Natural killer cell (primary cell): ENCODE data around the gene PAFAH1B1. TPM values are rescaled to one million over a fixed set of nuclear protein-coding genes. Genes with fewer than 3 reads are reported as not detected.
A peak's percentile ranks its signal among the peaks of the same experiment; 100 is the strongest.

ENCODE experiments used
- ATAC-seq, 3 donors: fragments of 150-1000 bp in 2 of 3; fragments of 200-7000 bp in 1 of 3; cut with Tn5 transposase; 1 replicate in 1 of 3; 2 replicates in 2 of 3; pipeline ENCODE4 v1.10.0; 2021; ENCODE audit warnings: mild to moderate bottlenecking in 2 of 3, moderate library complexity in 2 of 3
- DNase-seq, 2 donors: peaks; one replicate each; pipeline versions ENCODE4 v3.0.0 to v3.0.0-alpha.2; 2013 to 2021; ENCODE audit warnings: mixed read lengths in 1 of 2
- H3K27ac ChIP-seq: one replicate; pipeline ENCODE4 v1.5.1; 2013; ENCODE audit warnings: mild to moderate bottlenecking, low read length
- H3K27me3 ChIP-seq: one replicate; pipeline ENCODE4 v1.6.1; 2013; ENCODE audit warnings: low read length; ENCODE audit not compliant: control insufficient read depth, insufficient read depth
- H3K36me3 ChIP-seq: one replicate; pipeline ENCODE4 v1.6.1; 2013; ENCODE audit warnings: low read length; ENCODE audit not compliant: control insufficient read depth, insufficient read depth
- H3K4me1 ChIP-seq: one replicate; pipeline ENCODE4 v1.6.1; 2013; ENCODE audit warnings: low read length; ENCODE audit not compliant: control insufficient read depth, insufficient read depth
- H3K4me3 ChIP-seq: one replicate; pipeline ENCODE4 v1.5.1; 2013; ENCODE audit warnings: low read length
- H3K9me3 ChIP-seq: one replicate; pipeline ENCODE4 v1.6.1; 2013; ENCODE audit warnings: low read length; ENCODE audit not compliant: control insufficient read depth, insufficient read depth
- H3K27ac Mint-ChIP-seq, 2 donors: one replicate each; pipeline ENCODE4 v1.8.0; 2022; ENCODE audit warnings: mild to moderate bottlenecking in 2 of 2, mixed read lengths in 2 of 2, moderate library complexity in 1 of 2
- H3K27me3 Mint-ChIP-seq, 2 donors: one replicate each; pipeline ENCODE4 v1.8.0; 2022; ENCODE audit warnings: low read depth in 2 of 2, mixed read lengths in 2 of 2
- H3K36me3 Mint-ChIP-seq: one replicate; pipeline ENCODE4 v1.8.0; 2022; ENCODE audit warnings: mixed read lengths
- H3K4me1 Mint-ChIP-seq, 2 donors: one replicate each; pipeline ENCODE4 v1.8.0; 2022; ENCODE audit warnings: mixed read lengths in 2 of 2
- H3K4me3 Mint-ChIP-seq: one replicate; pipeline ENCODE4 v1.8.0; 2022; ENCODE audit warnings: mild to moderate bottlenecking, moderate library complexity, mixed read lengths
- H3K9me3 Mint-ChIP-seq, 2 donors: one replicate each; pipeline ENCODE4 v1.8.0; 2022; ENCODE audit warnings: mixed read lengths in 2 of 2
- CTCF ChIP-seq: fragments of 200-600 bp; IDR thresholded peaks from one replicate; pipeline ENCODE4 v1.8.0; 2022; ENCODE audit warnings: antibody characterized with exemption
- WGBS: methylation state at CpG from one replicate; pipeline ENCODE4 v1.1.7; 2013; ENCODE audit warnings: missing lambda C conversion rate; ENCODE audit not compliant: insufficient coverage; 5-methylcytosine and 5-hydroxymethylcytosine counted together
- intact Hi-C: fragments of 100-400 bp; cut with micrococcal nuclease; formaldehyde crosslinking; loops from one replicate; pipeline ENCODE4 v1.14.2; 2022
- total RNA-seq, 4 donors: library from RNA; stranded (reverse); fragments of 120-200 nt in 1 of 4; gene quantifications; one replicate each; pipeline versions ENCODE4 v1.2.3 to v1.2.4, GENCODE V29; 2013 to 2022

Gene PAFAH1B1
- total RNA-seq, 3 donors from 2014 or later (not counting 1 experiment from before 2014, with no cell fraction given) = 138 to 176 (median 165) TPM

GRCh38 chr17:2709183-2709661 is 115.8 kb downstream of the PAFAH1B1 start:
- peaks cover 52% of the 10 kb centered on the region for H3K4me1 ChIP-seq
- Mint-ChIP-seq H3K9me3 (no peaks in the 10 kb centered on the region), H3K36me3 (no peaks in the 10 kb centered on the region), H3K4me3 (peak overlapping the region; percentile 65), H3K27me3 (no peaks in the 10 kb centered on the region), H3K27ac (peak overlapping the region in 1 of 2 donors; percentile 75), H3K4me1 (peaks cover 32 to 53% of the 10 kb centered on the region in 2 donors)
- WGBS = 75% methylated on average over 10 of the region's 10 CpGs
- no peak for TF ChIP-seq CTCF
- no peak for ATAC-seq
- no peaks in the 10 kb centered on the region for H3K27me3 ChIP-seq
- H3K36me3 ChIP-seq = peaks cover 1% of the 10 kb centered on the region
- no peak overlapping the region for H3K4me3 ChIP-seq
- no peak for DNase-seq
- H3K27ac ChIP-seq = no peak overlapping the region
- intact Hi-C loops = no loop called here
- no peaks in the 10 kb centered on the region for H3K9me3 ChIP-seq

- Mint-ChIP-seq H3K4me3 (peak overlapping the region; percentile 81), H3K36me3 (no peaks in the 10 kb centered on the region), H3K9me3 (no peaks in the 10 kb centered on the region), H3K27ac (peak overlapping the region; percentile 26 to 75), H3K27me3 (no peaks in the 10 kb centered on the region), H3K4me1 (peaks cover 32 to 48% of the 10 kb centered on the region in 2 donors)
- no peaks in the 10 kb centered on the region for H3K27me3 ChIP-seq
- intact Hi-C loops = no loop called here
- no peak overlapping the region for H3K27ac ChIP-seq
- DNase-seq (no peak), ATAC-seq (no peak)
- TF ChIP-seq CTCF = no peak
- no peaks in the 10 kb centered on the region for H3K36me3 ChIP-seq
- peak overlapping the region; percentile 57 for H3K4me3 ChIP-seq
- no peaks in the 10 kb centered on the region for H3K9me3 ChIP-seq
- WGBS = 49% methylated on average over 16 of the region's 16 CpGs
- H3K4me1 ChIP-seq = peaks cover 46% of the 10 kb centered on the region
Measured at GRCh38 chr17:2710071-2710802, 116.8 kb downstream of the PAFAH1B1 start.

GRCh38 chr17:2710803-2711607 is 117.6 kb downstream of the PAFAH1B1 start:
- peak overlapping the region; percentile 91 for H3K4me3 ChIP-seq
- DNase-seq = peak; percentile 38 to 60
- H3K36me3 ChIP-seq = no peaks in the 10 kb centered on the region
- no peak for TF ChIP-seq CTCF
- peaks cover 26 to 42% of the 10 kb centered on the region in 2 donors for H3K4me1 Mint-ChIP-seq
- H3K27me3 Mint-ChIP-seq = no peaks in the 10 kb centered on the region
- under 1% methylated on average over 82 of the region's 82 CpGs for WGBS
- H3K36me3 Mint-ChIP-seq = no peaks in the 10 kb centered on the region
- no peaks in the 10 kb centered on the region for H3K27me3 ChIP-seq
- peak overlapping the region; percentile 26 to 81 for H3K27ac Mint-ChIP-seq
- H3K4me3 Mint-ChIP-seq = peak overlapping the region; percentile 81
- intact Hi-C loops = no loop called here
- peak; percentile 3 to 33 (median 23) for ATAC-seq
- no peaks in the 10 kb centered on the region for H3K9me3 ChIP-seq
- peaks cover 43% of the 10 kb centered on the region for H3K4me1 ChIP-seq
- H3K27ac ChIP-seq = no peak overlapping the region
- H3K9me3 Mint-ChIP-seq = no peaks in the 10 kb centered on the region
